A673 (cell line): Measurements from ENCODE around the gene LIN9. TPM values are rescaled to one million over a fixed set of nuclear protein-coding genes. Genes with fewer than 3 reads are reported as not detected.

Experiments
- BruUV-seq: library from RNA; stranded (reverse); fragments of 400-500 nt; replicated peaks from 2 replicates; lab custom pipeline; 2021; lab: Mats Ljungman, UMichigan
- CTCF ChIA-PET: fragments of 300-600 bp; sonication (Branson Sonifier 250); formaldehyde crosslinking; loops from one replicate; lab custom pipeline; 2022; ENCODE audit warnings: antibody characterized with exemption; lab: Charles Lee
- POLR2A ChIA-PET: fragments of 300-600 bp; sonication (Branson Sonifier 250); formaldehyde crosslinking; loops from one replicate; lab custom pipeline; 2022; ENCODE audit warnings: antibody characterized with exemption; ENCODE audit not compliant: low non-redundant PET; lab: Charles Lee
- DNase-seq: peaks from one replicate; pipeline ENCODE4 v3.0.0-alpha.2; 2015; ENCODE audit warnings: low spot score
- H3K27ac ChIP-seq: fragments of 200-600 bp; sonication (generic); 2 replicates; pipeline ENCODE4 v1.5.1; 2016; ENCODE audit warnings: mixed run types, low read depth, mild to moderate bottlenecking, mixed read lengths, antibody characterized with exemption, low read length; ENCODE audit not compliant: poor library complexity, severe bottlenecking
- H3K27me3 ChIP-seq: fragments of 200-600 bp; sonication (generic); replicated peaks from 2 replicates; pipeline ENCODE4 v1.6.1; 2017; ENCODE audit warnings: mixed run types, low read depth, mild to moderate bottlenecking, mixed read lengths, antibody characterized with exemption, low read length; ENCODE audit not compliant: insufficient read depth, poor library complexity
- H3K36me3 ChIP-seq: fragments of 200-600 bp; sonication (generic); 2 replicates; pipeline ENCODE4 v1.6.1; 2016; ENCODE audit warnings: mixed run types, mild to moderate bottlenecking, mixed read lengths, antibody characterized with exemption, low read length; ENCODE audit not compliant: insufficient read depth, poor library complexity, severe bottlenecking
- H3K4me1 ChIP-seq: fragments of 200-600 bp; sonication (generic); 2 replicates; pipeline ENCODE4 v1.6.1; 2017; ENCODE audit warnings: mixed run types, mild to moderate bottlenecking, mixed read lengths, antibody characterized with exemption, low read length; ENCODE audit not compliant: insufficient read depth, poor library complexity, severe bottlenecking
- H3K4me3 ChIP-seq: fragments of 200-600 bp; sonication (generic); 2 replicates; pipeline ENCODE4 v1.5.1; 2016; ENCODE audit warnings: low read depth, mixed run types, mild to moderate bottlenecking, mixed read lengths, low read length; ENCODE audit not compliant: poor library complexity, severe bottlenecking
- H3K9me3 ChIP-seq: fragments of 200-600 bp; sonication (generic); 2 replicates; pipeline ENCODE4 v1.6.1; 2016; ENCODE audit warnings: mixed run types, low read depth, mild to moderate bottlenecking, mixed read lengths, antibody characterized with exemption, low read length; ENCODE audit not compliant: poor library complexity, severe bottlenecking
- EZH2 ChIP-seq: fragments of 200-600 bp; sonication (generic); IDR thresholded peaks from 2 replicates; pipeline ENCODE4 v1.6.1; 2017; ENCODE audit warnings: borderline replicate concordance, low read depth, mild to moderate bottlenecking, mixed read lengths, antibody characterized with exemption, low read length; ENCODE audit not compliant: poor library complexity, severe bottlenecking
- intact Hi-C: fragments of 100-400 bp; cut with micrococcal nuclease; formaldehyde crosslinking; loops from one replicate; pipeline ENCODE4 v1.10.0; 2022; ENCODE audit not compliant: unreplicated experiment
- total RNA-seq: library from RNA; stranded (reverse); gene quantifications from 2 replicates; pipeline ENCODE4 v1.2.3, GENCODE V29; 2021
- TF ChIP-seq, protein P1 (sequence below): fragments of 300-800, 200-600 bp; sonication (generic); conservative IDR thresholded peaks from 2 replicates; pipeline ENCODE4 v1.5.1; 2017; ENCODE audit warnings: low read depth, mild to moderate bottlenecking, antibody characterized with exemption, low read length, moderate library complexity, mixed read lengths

Gene LIN9
- total RNA-seq, 1 experiment from 2014 or later, result 20.7 TPM

DNA sequence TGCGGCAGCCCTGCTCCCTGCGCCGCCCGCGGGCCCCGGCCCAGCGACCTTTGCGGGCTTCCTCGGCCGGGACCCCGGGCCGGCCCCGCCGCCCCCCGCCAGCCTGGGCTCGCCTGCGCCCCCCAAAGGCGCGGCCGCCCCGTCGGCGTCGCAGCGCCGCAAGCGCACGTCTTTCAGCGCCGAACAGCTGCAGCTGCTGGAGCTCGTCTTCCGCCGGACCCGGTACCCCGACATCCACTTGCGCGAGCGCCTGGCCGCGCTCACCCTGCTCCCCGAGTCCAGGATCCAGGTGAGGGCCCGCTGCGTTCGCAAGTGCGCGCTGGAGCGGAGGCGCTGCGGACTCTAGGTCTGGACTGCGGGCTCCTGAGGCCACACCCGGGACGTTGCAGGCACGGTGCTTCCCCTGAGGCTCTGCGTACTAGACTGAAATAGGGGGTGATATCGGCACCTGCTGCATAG lies 85.1 kb downstream of the LIN9 start:
- intact Hi-C loops, result no loop called here
- H3K4me3 ChIP-seq, result peak overlapping the region; percentile 53
- no peaks in the 10 kb centered on the region for H3K36me3 ChIP-seq
- no peaks in the 10 kb centered on the region for H3K9me3 ChIP-seq
- no peaks in the 10 kb centered on the region for H3K4me1 ChIP-seq
- peaks cover 5% of the 10 kb centered on the region for H3K27me3 ChIP-seq
- TF ChIP-seq, protein P1, sequence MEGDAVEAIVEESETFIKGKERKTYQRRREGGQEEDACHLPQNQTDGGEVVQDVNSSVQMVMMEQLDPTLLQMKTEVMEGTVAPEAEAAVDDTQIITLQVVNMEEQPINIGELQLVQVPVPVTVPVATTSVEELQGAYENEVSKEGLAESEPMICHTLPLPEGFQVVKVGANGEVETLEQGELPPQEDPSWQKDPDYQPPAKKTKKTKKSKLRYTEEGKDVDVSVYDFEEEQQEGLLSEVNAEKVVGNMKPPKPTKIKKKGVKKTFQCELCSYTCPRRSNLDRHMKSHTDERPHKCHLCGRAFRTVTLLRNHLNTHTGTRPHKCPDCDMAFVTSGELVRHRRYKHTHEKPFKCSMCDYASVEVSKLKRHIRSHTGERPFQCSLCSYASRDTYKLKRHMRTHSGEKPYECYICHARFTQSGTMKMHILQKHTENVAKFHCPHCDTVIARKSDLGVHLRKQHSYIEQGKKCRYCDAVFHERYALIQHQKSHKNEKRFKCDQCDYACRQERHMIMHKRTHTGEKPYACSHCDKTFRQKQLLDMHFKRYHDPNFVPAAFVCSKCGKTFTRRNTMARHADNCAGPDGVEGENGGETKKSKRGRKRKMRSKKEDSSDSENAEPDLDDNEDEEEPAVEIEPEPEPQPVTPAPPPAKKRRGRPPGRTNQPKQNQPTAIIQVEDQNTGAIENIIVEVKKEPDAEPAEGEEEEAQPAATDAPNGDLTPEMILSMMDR, result peak; percentile 36
- no peak for TF ChIP-seq EZH2
- CTCF ChIA-PET, result interaction anchor here (0.6 kb wide), 1 partner anchor 27 kb away, joined by 3 read pairs; no protein-coding TSS in a partner anchor
- no TSS peak for BruUV-seq
- POLR2A ChIA-PET, result no interaction called here
- H3K27ac ChIP-seq, result no peak overlapping the region
- peak; percentile 34 for DNase-seq

- no peaks in the 10 kb centered on the region for H3K9me3 ChIP-seq
- no peak for TF ChIP-seq EZH2
- TF ChIP-seq, protein P1, result no peak
- H3K4me3 ChIP-seq, result peak within 1 kb of the TSS; percentile 53
- no peaks in the 10 kb centered on the region for H3K4me1 ChIP-seq
- peaks cover 5% of the 10 kb centered on the region for H3K27me3 ChIP-seq
- intact Hi-C loops, result no loop called here
- DNase-seq, result no peak
- H3K36me3 ChIP-seq, result no peaks in the 10 kb centered on the region
- POLR2A ChIA-PET, result no interaction called here
- no TSS peak for BruUV-seq
- H3K27ac ChIP-seq, result no peak within 1 kb of the TSS
- CTCF ChIA-PET, result interaction anchor here (0.5 kb wide), 1 partner anchor 444 kb away, joined by 8 read pairs; no protein-coding TSS in a partner anchor
Observed at GRCh38 chr1:226223157-226223785, 85.7 kb downstream of the LIN9 start, which contains the start of gene MIXL1. TSS of gene MIXL1 (plus strand) at chr1:226223664. CDS start at chr1:226223682, 18 bp downstream.

DNA sequence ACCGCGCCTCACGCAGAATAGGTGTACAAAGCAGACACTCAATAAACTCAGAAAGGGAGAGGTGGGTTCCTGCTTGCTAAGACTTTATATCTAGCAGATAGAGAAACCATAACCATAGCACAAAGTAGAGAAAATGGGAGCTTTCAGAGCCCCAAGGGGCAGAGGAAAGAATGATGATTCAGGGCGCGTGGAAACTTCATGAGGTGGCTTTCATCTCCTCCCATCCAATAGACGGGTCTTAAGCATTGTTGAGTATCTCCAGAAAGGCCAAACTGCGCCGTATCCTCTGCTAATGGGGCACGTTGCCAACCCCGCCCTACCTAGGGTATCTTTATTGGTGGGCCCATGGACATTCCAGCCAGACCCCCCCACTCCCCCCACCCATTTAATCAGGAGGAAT lies 86.3 kb downstream of the LIN9 start:
- no TSS peak for BruUV-seq
- TF ChIP-seq, protein P1, result no peak
- TF ChIP-seq EZH2, result no peak
- POLR2A ChIA-PET, result no interaction called here
- no peak for DNase-seq
- intact Hi-C loops, result no loop called here
- Histone ChIP-seq H3K9me3 (no peaks in the 10 kb centered on the region), H3K27me3 (peaks cover 5% of the 10 kb centered on the region), H3K27ac (no peak overlapping the region), H3K4me1 (no peaks in the 10 kb centered on the region), H3K36me3 (no peaks in the 10 kb centered on the region), H3K4me3 (no peak overlapping the region)
- CTCF ChIA-PET, result interaction anchor here (0.6 kb wide), 1 partner anchor 38 kb away, joined by 5 read pairs; no protein-coding TSS in a partner anchor
